Muscle of leg (tissue), 11 donors: ENCODE results near the gene CD47. TPM values are rescaled to one million over a fixed set of nuclear protein-coding genes. Genes with fewer than 3 reads are reported as not detected.

Source experiments
- DNase-seq: peaks from one replicate; pipeline ENCODE4 v3.0.0; 2013
- H3K27ac ChIP-seq: one replicate; pipeline ENCODE4 v1.5.1; 2013; ENCODE audit warnings: mild to moderate bottlenecking, low read length, control low read depth
- H3K27me3 ChIP-seq: one replicate; pipeline ENCODE4 v1.6.1; 2013; ENCODE audit warnings: low read length; ENCODE audit not compliant: control insufficient read depth, insufficient read depth
- H3K36me3 ChIP-seq: one replicate; pipeline ENCODE4 v1.6.1; 2013; ENCODE audit warnings: low read length; ENCODE audit not compliant: control insufficient read depth, insufficient read depth
- H3K4me1 ChIP-seq: one replicate; pipeline ENCODE4 v1.6.1; 2013; ENCODE audit warnings: low read length; ENCODE audit not compliant: control insufficient read depth, insufficient read depth
- H3K4me3 ChIP-seq: one replicate; pipeline ENCODE4 v1.5.1; 2013; ENCODE audit warnings: low read length, control low read depth
- H3K9me3 ChIP-seq: replicated peaks from 2 replicates; pipeline ENCODE4 v1.6.1; 2013; ENCODE audit warnings: low read depth, low read length; ENCODE audit not compliant: control insufficient read depth
- WGBS: methylation state at CpG from one replicate; pipeline ENCODE4 v1.1.5; 2013; ENCODE audit warnings: missing lambda C conversion rate; ENCODE audit not compliant: insufficient coverage; 5-methylcytosine and 5-hydroxymethylcytosine counted together
- polyA plus RNA-seq, 8 donors: library from polyadenylated mRNA; unstranded; fragments of 120-200 nt; gene quantifications; one replicate each; pipeline versions ENCODE4 v1.2.1 to v1.2.3, GENCODE V29; 2013; ENCODE audit warnings: inconsistent platforms in 1 of 8, low replicate concordance in 1 of 8; ENCODE audit not compliant: insufficient read length in 8 of 8, insufficient read depth in 1 of 8
- total RNA-seq: library from RNA; stranded (reverse); fragments of 120-200 nt; gene quantifications from one replicate; pipeline ENCODE4 v1.2.4, GENCODE V29; 2013

Gene CD47
- total and polyA plus RNA-seq, 9 donors: 55.3 to 84.6 (median 70.4) TPM

DNA sequence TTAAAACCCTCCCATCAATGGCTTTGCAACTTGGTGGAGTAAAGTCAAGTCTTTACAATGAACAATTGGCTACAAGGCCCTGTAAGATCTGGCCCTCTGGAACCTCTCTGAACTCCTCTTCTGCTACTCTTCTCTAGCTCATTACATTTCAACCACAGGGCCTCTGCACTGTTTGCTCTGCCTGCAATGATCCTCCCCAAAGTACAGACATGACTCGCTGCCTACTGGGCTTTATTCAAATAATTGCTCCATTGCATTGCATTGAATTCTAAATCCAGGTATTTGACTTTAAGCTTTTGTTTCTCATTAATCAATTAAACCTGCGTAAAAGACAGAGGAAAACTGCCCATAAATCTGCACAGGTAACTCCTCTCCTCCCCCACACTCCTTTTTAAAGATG is 96.7 kb downstream of the CD47 start:
- Histone ChIP-seq H3K9me3 (no peaks in the 10 kb centered on the region), H3K36me3 (no peaks in the 10 kb centered on the region), H3K27me3 (no peaks in the 10 kb centered on the region), H3K27ac (no peak overlapping the region), H3K4me1 (peaks cover 2% of the 10 kb centered on the region), H3K4me3 (no peak overlapping the region)
- WGBS: 75% methylated on average over 1 of the region's 2 CpGs
- no peak for DNase-seq

GRCh38 chr3:107993771-107994170 is 97.1 kb downstream of the CD47 start:
- Histone ChIP-seq H3K27me3 (no peaks in the 10 kb centered on the region), H3K9me3 (no peaks in the 10 kb centered on the region), H3K36me3 (no peaks in the 10 kb centered on the region), H3K27ac (no peak overlapping the region), H3K4me3 (no peak overlapping the region), H3K4me1 (peaks cover 4% of the 10 kb centered on the region)
- 73% methylated on average over 1 of the region's 1 CpG for WGBS
- DNase-seq: no peak

Other genes with a start within 250 kb of the CD47 start
- gene IFT57, start 131.4 kb upstream of the CD47 start, total RNA-seq: 27.3 TPM
- gene IFT57, start 131.4 kb upstream of the CD47 start, polyA plus RNA-seq: 10 to 100 TPM; 25.3 to 41.7 (median 32.2) TPM
- not detected for gene HHLA2, start 205.5 kb upstream of the CD47 start, total RNA-seq
- gene HHLA2, start 205.5 kb upstream of the CD47 start, polyA plus RNA-seq: 1 to 10 TPM in 2 of 8 donors, not detected in 6; 1.1 to 9.9 TPM